Fibroblast of lung (primary cell): ENCODE measurements around the gene RPL41. TPM values are rescaled to one million over a fixed set of nuclear protein-coding genes. Genes with fewer than 3 reads are reported as not detected.
A peak's percentile ranks its signal among the peaks of the same experiment; 100 is the strongest.

Source experiments
- DNase-seq, 2 donors: peaks; one replicate each; pipeline versions ENCODE4 v3.0.0 to v3.0.0-alpha.2; 2010; ENCODE audit warnings: low read depth in 2 of 2
- H2AFZ ChIP-seq: 2 replicates; pipeline ENCODE4 v1.5.1; 2012; ENCODE audit warnings: low read length, control low read depth, inconsistent platforms
- H3K27ac ChIP-seq: 2 replicates; pipeline ENCODE4 v1.5.1; 2011; ENCODE audit warnings: low read length, control low read depth; ENCODE audit not compliant: insufficient read depth
- H3K27me3 ChIP-seq: 2 replicates; pipeline ENCODE4 v1.5.1; 2011; ENCODE audit warnings: mild to moderate bottlenecking, low read length; ENCODE audit not compliant: control insufficient read depth, insufficient read depth
- H3K36me3 ChIP-seq: 2 replicates; pipeline ENCODE4 v1.5.1; 2011; ENCODE audit warnings: low read length; ENCODE audit not compliant: control insufficient read depth, insufficient read depth
- H3K4me1 ChIP-seq: 2 replicates; pipeline ENCODE4 v1.5.1; 2011; ENCODE audit warnings: low read length; ENCODE audit not compliant: control insufficient read depth, insufficient read depth; ENCODE audit errors: extremely low read depth
- H3K4me2 ChIP-seq: 2 replicates; pipeline ENCODE4 v1.5.1; 2011; ENCODE audit warnings: low read length, control low read depth; ENCODE audit not compliant: insufficient read depth; ENCODE audit errors: extremely low read depth
- H3K4me3 ChIP-seq, 4 experiments: fragments of 200-600 bp in 1 of 4; sonication (generic) in 1 of 4; replicated peaks in 1 of 4; 2 replicates each; pipeline ENCODE4 v1.5.1; 2011 to 2016; ENCODE audit warnings: low read length in 4 of 4, low read depth in 3 of 4, mild to moderate bottlenecking in 3 of 4, control low read depth in 2 of 4, inconsistent platforms in 1 of 4, mixed read lengths in 1 of 4; ENCODE audit not compliant: insufficient read depth in 1 of 4; ENCODE audit errors: control extremely low read depth in 1 of 4
- H3K79me2 ChIP-seq: 2 replicates; pipeline ENCODE4 v1.5.1; 2012; ENCODE audit warnings: mild to moderate bottlenecking, low read length, inconsistent platforms; ENCODE audit not compliant: control insufficient read depth, insufficient read depth
- H3K9ac ChIP-seq: 2 replicates; pipeline ENCODE4 v1.5.1; 2011; ENCODE audit warnings: mild to moderate bottlenecking, low read length, control low read depth; ENCODE audit not compliant: insufficient read depth
- H3K9me3 ChIP-seq: 2 replicates; pipeline ENCODE4 v1.5.1; 2012; ENCODE audit warnings: low read depth, low read length; ENCODE audit not compliant: control insufficient read depth, insufficient read depth
- H4K20me1 ChIP-seq: 2 replicates; pipeline ENCODE4 v1.5.1; 2011; ENCODE audit warnings: low read length; ENCODE audit not compliant: control insufficient read depth, insufficient read depth; ENCODE audit errors: extremely low read depth
- EZH2 ChIP-seq: IDR thresholded peaks from 2 replicates; pipeline ENCODE4 v1.5.1; 2012; ENCODE audit warnings: low read length, control low read depth, mild to moderate bottlenecking; ENCODE audit errors: missing control alignments
- polyA plus RNA-seq, 2 donors: library from polyadenylated mRNA; depleted of rRNA in 1 of 2; stranded (reverse) in 1 of 2; unstranded in 1 of 2; fragments of >200 nt; gene quantifications; 2 replicates each; pipeline ENCODE4 v1.2.1, GENCODE V29; 2011 to 2012; ENCODE audit warnings: missing spikeins in 1 of 2
- total RNA-seq: library from RNA; depleted of rRNA; stranded (reverse); fragments of >200 nt; gene quantifications from 2 replicates; pipeline ENCODE4 v1.2.1, GENCODE V29; 2014
- TF ChIP-seq, protein P1 (sequence below), 2 donors: IDR thresholded peaks in 1 of 2; conservative IDR thresholded peaks in 1 of 2; 1 replicate in 1 of 2; 2 replicates in 1 of 2; pipeline ENCODE4 v1.5.1; 2011 to 2012; ENCODE audit warnings: low read length in 2 of 2, control low read depth in 1 of 2, inconsistent platforms in 1 of 2, low read depth in 1 of 2, mild to moderate bottlenecking in 1 of 2

The RPL41 gene
- total and polyA plus RNA-seq, 2 donors (not counting 1 experiment from before 2014, with no cell fraction given) = 2,664 to 6,961 TPM

DNA sequence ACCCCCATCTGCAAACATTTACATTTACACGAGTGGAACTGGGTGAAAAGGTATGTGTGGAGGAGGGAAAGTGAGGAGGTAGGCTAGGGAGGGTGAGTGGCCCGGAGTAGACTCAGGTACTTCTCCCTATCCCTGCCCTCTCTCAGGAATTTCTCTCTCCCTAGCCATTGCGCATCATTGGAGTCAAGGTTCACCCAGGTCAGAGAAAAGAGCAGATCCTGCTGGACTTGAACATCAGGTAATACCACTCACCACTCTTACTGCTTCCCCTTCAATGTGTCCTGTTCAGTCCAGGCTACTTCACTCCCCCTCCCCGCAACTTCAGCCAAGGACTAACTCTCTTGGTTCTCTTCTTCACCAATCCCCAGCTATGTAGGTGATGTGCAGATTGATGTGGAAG is 14.4 kb downstream of the RPL41 start:
- Histone ChIP-seq H2AFZ (no peak overlapping the region), H3K4me3 (peak overlapping the region in 1 of 4 experiments; percentile 4), H3K9ac (no peak overlapping the region), H3K4me2 (no peak overlapping the region), H3K79me2 (peaks cover 25% of the 10 kb centered on the region), H3K9me3 (no peaks in the 10 kb centered on the region), H4K20me1 (no peaks in the 10 kb centered on the region), H3K4me1 (peaks cover 11% of the 10 kb centered on the region), H3K27ac (no peak overlapping the region), H3K27me3 (no peaks in the 10 kb centered on the region), H3K36me3 (peaks cover 27% of the 10 kb centered on the region)
- DNase-seq = no peak
- no peak for TF ChIP-seq EZH2
- TF ChIP-seq, protein P1, sequence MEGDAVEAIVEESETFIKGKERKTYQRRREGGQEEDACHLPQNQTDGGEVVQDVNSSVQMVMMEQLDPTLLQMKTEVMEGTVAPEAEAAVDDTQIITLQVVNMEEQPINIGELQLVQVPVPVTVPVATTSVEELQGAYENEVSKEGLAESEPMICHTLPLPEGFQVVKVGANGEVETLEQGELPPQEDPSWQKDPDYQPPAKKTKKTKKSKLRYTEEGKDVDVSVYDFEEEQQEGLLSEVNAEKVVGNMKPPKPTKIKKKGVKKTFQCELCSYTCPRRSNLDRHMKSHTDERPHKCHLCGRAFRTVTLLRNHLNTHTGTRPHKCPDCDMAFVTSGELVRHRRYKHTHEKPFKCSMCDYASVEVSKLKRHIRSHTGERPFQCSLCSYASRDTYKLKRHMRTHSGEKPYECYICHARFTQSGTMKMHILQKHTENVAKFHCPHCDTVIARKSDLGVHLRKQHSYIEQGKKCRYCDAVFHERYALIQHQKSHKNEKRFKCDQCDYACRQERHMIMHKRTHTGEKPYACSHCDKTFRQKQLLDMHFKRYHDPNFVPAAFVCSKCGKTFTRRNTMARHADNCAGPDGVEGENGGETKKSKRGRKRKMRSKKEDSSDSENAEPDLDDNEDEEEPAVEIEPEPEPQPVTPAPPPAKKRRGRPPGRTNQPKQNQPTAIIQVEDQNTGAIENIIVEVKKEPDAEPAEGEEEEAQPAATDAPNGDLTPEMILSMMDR (conservative IDR thresholded peaks at IDR 0.05 in 1 of 2, IDR thresholded peaks at IDR 0.05 in 1 of 2; ENCODE audit: low read depth in 1 of 2, low read length in 2 of 2) = no peak

DNA sequence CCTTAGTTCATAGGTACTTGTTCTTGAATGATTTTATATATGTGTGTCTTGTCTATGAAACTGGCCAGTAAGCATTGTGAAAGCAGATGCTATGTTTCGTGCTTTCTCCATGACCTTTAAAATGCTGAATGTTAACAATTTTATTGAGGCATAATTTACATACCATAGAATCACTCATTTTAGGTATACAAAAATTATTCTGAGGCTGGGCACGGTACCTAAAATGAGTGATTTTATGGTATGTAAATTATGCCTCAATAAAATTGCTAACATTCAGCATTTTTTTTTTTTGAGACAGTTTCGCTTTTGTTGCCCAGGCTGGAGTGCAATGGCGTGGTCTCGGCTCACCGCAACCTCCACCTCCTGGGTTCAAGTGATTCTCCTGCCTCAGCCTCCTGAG is 18.5 kb downstream of the RPL41 start:
- no peak for DNase-seq
- Histone ChIP-seq H3K4me3 (no peak overlapping the region), H3K9ac (no peak overlapping the region), H3K9me3 (no peaks in the 10 kb centered on the region), H3K4me1 (peaks cover 4% of the 10 kb centered on the region), H2AFZ (no peak overlapping the region), H4K20me1 (no peaks in the 10 kb centered on the region), H3K4me2 (no peak overlapping the region), H3K27ac (no peak overlapping the region), H3K27me3 (no peaks in the 10 kb centered on the region), H3K36me3 (peaks cover 42% of the 10 kb centered on the region), H3K79me2 (peaks cover 7% of the 10 kb centered on the region)
- TF ChIP-seq EZH2 = no peak
- TF ChIP-seq, protein P1 (conservative IDR thresholded peaks at IDR 0.05 in 1 of 2, IDR thresholded peaks at IDR 0.05 in 1 of 2; ENCODE audit: low read depth in 1 of 2, low read length in 2 of 2) = no peak

DNA sequence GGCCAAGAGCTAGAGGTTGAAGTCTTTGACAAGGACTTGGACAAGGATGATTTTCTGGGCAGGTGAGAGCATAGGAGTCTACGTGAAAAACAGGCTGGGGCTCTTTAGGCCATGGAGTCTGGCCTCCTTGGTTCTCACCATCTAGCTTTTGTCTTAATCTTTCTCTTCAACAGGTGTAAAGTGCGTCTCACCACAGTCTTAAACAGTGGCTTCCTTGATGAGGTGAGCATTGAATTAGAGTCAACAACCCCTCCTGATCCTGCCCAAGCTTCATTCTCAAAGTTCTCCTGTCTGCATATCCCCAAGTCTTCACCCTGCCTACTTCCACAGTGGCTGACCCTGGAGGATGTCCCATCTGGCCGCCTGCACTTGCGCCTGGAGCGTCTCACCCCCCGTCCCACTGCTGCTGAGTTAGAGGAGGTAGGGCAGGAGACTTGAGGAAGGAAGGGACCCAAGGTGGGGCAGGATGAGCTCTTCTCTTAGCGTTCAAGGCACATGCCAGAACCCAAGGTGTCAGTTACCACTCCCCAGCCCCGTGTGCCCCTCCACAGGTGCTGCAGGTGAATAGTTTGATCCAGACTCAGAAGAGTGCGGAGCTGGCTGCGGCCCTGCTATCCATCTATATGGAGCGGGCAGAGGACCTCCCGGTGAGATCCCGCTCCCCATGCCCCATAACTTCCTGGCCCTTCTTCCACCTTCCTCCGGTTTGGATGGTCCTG is 21.6 kb downstream of the RPL41 start:
- Histone ChIP-seq H3K27ac (no peak overlapping the region), H3K4me3 (no peak overlapping the region), H3K9ac (no peak overlapping the region), H3K36me3 (peaks cover 35% of the 10 kb centered on the region), H3K79me2 (no peaks in the 10 kb centered on the region), H3K4me2 (no peak overlapping the region), H4K20me1 (no peaks in the 10 kb centered on the region), H3K4me1 (no peaks in the 10 kb centered on the region), H3K9me3 (no peaks in the 10 kb centered on the region), H3K27me3 (no peaks in the 10 kb centered on the region), H2AFZ (no peak overlapping the region)
- DNase-seq = no peak
- TF ChIP-seq, protein P1 (conservative IDR thresholded peaks at IDR 0.05 in 1 of 2, IDR thresholded peaks at IDR 0.05 in 1 of 2; ENCODE audit: low read depth in 1 of 2, low read length in 2 of 2) = no peak
- no peak for TF ChIP-seq EZH2
